ENCODE data around the gene FLRT2.

FLRT2 gene

GRCh38 chr14:85587151-85587711 is 57.3 kb downstream of the FLRT2 start:
- no peak for FAIRE-seq
- DNase-seq (ENCODE audit: insufficient read length, low spot score), result no peak

GRCh38 chr14:85590784-85591183 is 60.8 kb downstream of the FLRT2 start:
- DNase-seq (ENCODE audit: insufficient read length, low spot score), result no peak
- no peak for FAIRE-seq

- DNase-seq (ENCODE audit: insufficient read length, low spot score), result no peak
- no peak for FAIRE-seq
These were observed 64.3 kb downstream of the FLRT2 start for GRCh38 chr14:85594217-85594616.

GRCh38 chr14:85595981-85596380 is 66.0 kb downstream of the FLRT2 start:
- FAIRE-seq, result no peak
- DNase-seq (ENCODE audit: insufficient read length, low spot score), result no peak

GRCh38 chr14:85596562-85596961 is 66.6 kb downstream of the FLRT2 start:
- no peak for DNase-seq (ENCODE audit: insufficient read length, low spot score)
- no peak for FAIRE-seq

- DNase-seq (ENCODE audit: insufficient read length, low spot score) (no peak), FAIRE-seq (no peak)
These were observed 67.8 kb downstream of the FLRT2 start for GRCh38 chr14:85597701-85598100.

- no peak for DNase-seq (ENCODE audit: insufficient read length, low spot score)
These were observed 70.0 kb downstream of the FLRT2 start for GRCh38 chr14:85599939-85600338.

GRCh38 chr14:85601246-85601645 is 71.3 kb downstream of the FLRT2 start:
- FAIRE-seq, result no peak

More at GRCh38 chr14:85599939-85600338, 70.0 kb downstream of the FLRT2 start:
- FAIRE-seq, result no peak

GRCh38 chr14:85601690-85602089 is 71.7 kb downstream of the FLRT2 start:
- no peak for FAIRE-seq

More at GRCh38 chr14:85601246-85601645, 71.3 kb downstream of the FLRT2 start:
- DNase-seq (ENCODE audit: insufficient read length, low spot score), result no peak

GRCh38 chr14:85602345-85602744 is 72.4 kb downstream of the FLRT2 start:
- no peak for FAIRE-seq

More at GRCh38 chr14:85601690-85602089, 71.7 kb downstream of the FLRT2 start:
- DNase-seq (ENCODE audit: insufficient read length, low spot score), result no peak

GRCh38 chr14:85604021-85604420 is 74.1 kb downstream of the FLRT2 start:
- DNase-seq (ENCODE audit: insufficient read length, low spot score) (no peak), FAIRE-seq (no peak)

More at GRCh38 chr14:85602345-85602744, 72.4 kb downstream of the FLRT2 start:
- no peak for DNase-seq (ENCODE audit: insufficient read length, low spot score)

GRCh38 chr14:85604714-85605113 is 74.8 kb downstream of the FLRT2 start:
- FAIRE-seq, result no peak
- no peak for DNase-seq (ENCODE audit: insufficient read length, low spot score)

GRCh38 chr14:85607651-85608081 is 77.7 kb downstream of the FLRT2 start:
- DNase-seq (ENCODE audit: insufficient read length, low spot score), result no peak
- FAIRE-seq, result no peak

GRCh38 chr14:85613496-85613895 is 83.6 kb downstream of the FLRT2 start:
- FAIRE-seq, result no peak

GRCh38 chr14:85616386-85616885 is 86.5 kb downstream of the FLRT2 start:
- no peak for DNase-seq (ENCODE audit: insufficient read length, low spot score)
- no peak for FAIRE-seq

More at GRCh38 chr14:85613496-85613895, 83.6 kb downstream of the FLRT2 start:
- DNase-seq (ENCODE audit: insufficient read length, low spot score), result no peak

- FAIRE-seq (no peak), DNase-seq (ENCODE audit: insufficient read length, low spot score) (no peak)
These were observed 86.9 kb downstream of the FLRT2 start for GRCh38 chr14:85616886-85617285.

GRCh38 chr14:85617791-85618190 is 87.8 kb downstream of the FLRT2 start:
- FAIRE-seq (no peak), DNase-seq (ENCODE audit: insufficient read length, low spot score) (no peak)

GRCh38 chr14:85618390-85618789 is 88.4 kb downstream of the FLRT2 start:
- no peak for DNase-seq (ENCODE audit: insufficient read length, low spot score)
- no peak for FAIRE-seq

- DNase-seq (ENCODE audit: insufficient read length, low spot score) (no peak), FAIRE-seq (no peak)
These were observed 89.0 kb downstream of the FLRT2 start for GRCh38 chr14:85618978-85619377.

- no peak for DNase-seq (ENCODE audit: insufficient read length, low spot score)
- no peak for FAIRE-seq
These were observed 89.9 kb downstream of the FLRT2 start for GRCh38 chr14:85619851-85620250.

- DNase-seq (ENCODE audit: insufficient read length, low spot score), result no peak
- no peak for FAIRE-seq
These were observed 91.0 kb downstream of the FLRT2 start for GRCh38 chr14:85620947-85621346.

- DNase-seq (ENCODE audit: insufficient read length, low spot score) (no peak), FAIRE-seq (no peak)
These were observed 92.2 kb downstream of the FLRT2 start for GRCh38 chr14:85622106-85622505.
